ENCODE measurements around the gene B4GALNT2. TPM values are rescaled to one million over a fixed set of nuclear protein-coding genes. Genes with fewer than 3 reads are reported as not detected.
A peak's percentile ranks its signal among the peaks of the same experiment; 100 is the strongest.

Gene B4GALNT2
- total and polyA plus RNA-seq, 2 donors (not counting 1 experiment from before 2014, with no cell fraction given), result 0.12 TPM; not detected in 1

DNA sequence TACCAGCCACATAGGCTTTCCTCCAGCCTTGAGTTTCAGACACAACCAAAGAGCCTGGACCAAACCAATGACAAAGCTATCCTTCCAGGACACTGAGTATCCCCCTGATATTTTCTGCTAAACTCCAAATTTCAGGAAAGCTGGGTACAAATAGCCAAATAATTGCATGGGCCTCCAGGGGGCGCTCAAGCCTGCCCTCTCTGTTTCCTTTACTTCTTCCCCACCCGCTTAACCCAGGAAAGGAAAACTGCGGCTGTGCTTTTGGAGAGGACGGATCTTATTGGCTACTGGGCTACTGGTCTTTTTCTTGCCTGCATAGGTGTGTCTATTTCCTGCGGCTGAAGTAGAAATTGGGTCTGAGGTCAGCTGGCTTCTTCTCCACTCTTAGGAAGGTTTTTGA, 47.7 kb downstream of the B4GALNT2 start:
- H3K9ac ChIP-seq (ENCODE audit: low read length), result no peak overlapping the region
- peaks cover 3 to 44% (median 26%) of the 10 kb centered on the region in 3 donors for H3K9me3 ChIP-seq (ENCODE audit: control extremely low read depth in 1 of 3, control insufficient read depth in 2 of 3, insufficient read depth in 1 of 3, low read length in 2 of 3)
- WGBS (ENCODE audit: insufficient coverage), result 14% methylated on average over 2 of the region's 5 CpGs
- H3K27ac ChIP-seq (ENCODE audit: low read length in 2 of 2), result no peak overlapping the region
- no peak overlapping the region for H3K4me3 ChIP-seq (ENCODE audit: control extremely low read depth in 1 of 5, extremely low read depth in 1 of 5, insufficient read depth in 1 of 5, low read depth in 2 of 5, low read length in 4 of 5)
- peak overlapping the region; percentile 20 for H3K4me2 ChIP-seq (replicated peaks; ENCODE audit: low read depth, low read length, poor library complexity, severe bottlenecking)
- H3K4me1 ChIP-seq (ENCODE audit: control insufficient read depth in 2 of 2, insufficient read depth in 2 of 2, low read length in 2 of 2), result peaks cover 0 to 4% of the 10 kb centered on the region in 2 donors
- CTCF ChIA-PET, result interaction anchor here (0.5 to 10.8 kb wide), 37 partner anchors 9 to 705 kb away, joined by 3 to 332 read pairs (median 5); partner anchors contain the start of genes ABI3, GNGT2 and PHOSPHO1
- peak; percentile 53 for ATAC-seq (ENCODE audit: low read depth)
- no peak overlapping the region for H2AFZ ChIP-seq (ENCODE audit: insufficient read depth, low read depth, low read length, poor library complexity, severe bottlenecking)
- H4K20me1 ChIP-seq (ENCODE audit: control insufficient read depth, insufficient read depth, low read length, poor library complexity, severe bottlenecking), result no peaks in the 10 kb centered on the region
- POLR2A ChIA-PET, result interaction anchor here (0.6 to 1.0 kb wide), 5 partner anchors 12 to 50 kb away, joined by 3 to 7 read pairs (median 4); no protein-coding TSS in a partner anchor
- H3K27me3 ChIP-seq (replicated peaks in 1 of 4; ENCODE audit: control extremely low read depth in 1 of 4, control insufficient read depth in 3 of 4, insufficient read depth in 4 of 4, low read length in 3 of 4), result peaks cover 0 to 8% (median 3%) of the 10 kb centered on the region in 4 experiments
- H3K27me3 Mint-ChIP-seq, result peaks cover 4% of the 10 kb centered on the region
- no peaks in the 10 kb centered on the region for H3K79me2 ChIP-seq (ENCODE audit: control insufficient read depth, insufficient read depth, low read length)
- peak; percentile 77 for DNase-seq
- H3K9me3 Mint-ChIP-seq (ENCODE audit: insufficient read depth), result peaks cover 12% of the 10 kb centered on the region
- TF ChIP-seq, protein P1, sequence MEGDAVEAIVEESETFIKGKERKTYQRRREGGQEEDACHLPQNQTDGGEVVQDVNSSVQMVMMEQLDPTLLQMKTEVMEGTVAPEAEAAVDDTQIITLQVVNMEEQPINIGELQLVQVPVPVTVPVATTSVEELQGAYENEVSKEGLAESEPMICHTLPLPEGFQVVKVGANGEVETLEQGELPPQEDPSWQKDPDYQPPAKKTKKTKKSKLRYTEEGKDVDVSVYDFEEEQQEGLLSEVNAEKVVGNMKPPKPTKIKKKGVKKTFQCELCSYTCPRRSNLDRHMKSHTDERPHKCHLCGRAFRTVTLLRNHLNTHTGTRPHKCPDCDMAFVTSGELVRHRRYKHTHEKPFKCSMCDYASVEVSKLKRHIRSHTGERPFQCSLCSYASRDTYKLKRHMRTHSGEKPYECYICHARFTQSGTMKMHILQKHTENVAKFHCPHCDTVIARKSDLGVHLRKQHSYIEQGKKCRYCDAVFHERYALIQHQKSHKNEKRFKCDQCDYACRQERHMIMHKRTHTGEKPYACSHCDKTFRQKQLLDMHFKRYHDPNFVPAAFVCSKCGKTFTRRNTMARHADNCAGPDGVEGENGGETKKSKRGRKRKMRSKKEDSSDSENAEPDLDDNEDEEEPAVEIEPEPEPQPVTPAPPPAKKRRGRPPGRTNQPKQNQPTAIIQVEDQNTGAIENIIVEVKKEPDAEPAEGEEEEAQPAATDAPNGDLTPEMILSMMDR (IDR thresholded peaks at IDR 0.05), result peak; percentile 86
- no peak for TF ChIP-seq EZH2 (IDR thresholded peaks at IDR 0.05; ENCODE audit: borderline replicate concordance, insufficient read depth, low read depth, low read length, poor library complexity, severe bottlenecking)
- intact Hi-C loops (cut with micrococcal nuclease), result loop anchor here (1.0 kb wide), 3 partner anchors 47 to 135 kb away; no protein-coding TSS in a partner anchor
- no peak overlapping the region for H3K4me3 Mint-ChIP-seq
- H3K36me3 ChIP-seq (replicated peaks in 1 of 2; ENCODE audit: control extremely low read depth in 1 of 2, control insufficient read depth in 1 of 2, extremely low read depth in 1 of 2, insufficient read depth in 2 of 2, low read length in 1 of 2), result no peaks in the 10 kb centered on the region
- H3K4me1 Mint-ChIP-seq, result peaks cover 2% of the 10 kb centered on the region
- no peak overlapping the region for H3K27ac Mint-ChIP-seq

- ATAC-seq (ENCODE audit: low read depth) (no peak), DNase-seq (peak; percentile 16)
- peaks cover 2% of the 10 kb centered on the region for H3K4me1 Mint-ChIP-seq
- peaks cover 0 to 4% of the 10 kb centered on the region in 2 donors for H3K4me1 ChIP-seq (ENCODE audit: control insufficient read depth in 2 of 2, insufficient read depth in 2 of 2, low read length in 2 of 2)
- WGBS (ENCODE audit: insufficient coverage), result 74% methylated on average over 5 of the region's 6 CpGs
- no peak overlapping the region for H2AFZ ChIP-seq (ENCODE audit: insufficient read depth, low read depth, low read length, poor library complexity, severe bottlenecking)
- ChIA-PET CTCF (interaction anchor here (0.7 to 10.8 kb wide), 28 partner anchors 8 to 704 kb away, joined by 3 to 332 read pairs (median 6); partner anchors contain the start of genes ABI3, GNGT2 and PHOSPHO1), POLR2A (interaction anchor here (0.7 to 1.0 kb wide), 2 partner anchors 32 to 48 kb away, joined by 3 to 7 read pairs; no protein-coding TSS in a partner anchor)
- H3K4me3 ChIP-seq (ENCODE audit: control extremely low read depth in 1 of 5, extremely low read depth in 1 of 5, insufficient read depth in 1 of 5, low read depth in 2 of 5, low read length in 4 of 5), result no peak overlapping the region
- H4K20me1 ChIP-seq (ENCODE audit: control insufficient read depth, insufficient read depth, low read length, poor library complexity, severe bottlenecking), result no peaks in the 10 kb centered on the region
- TF ChIP-seq EZH2 (IDR thresholded peaks at IDR 0.05; ENCODE audit: borderline replicate concordance, insufficient read depth, low read depth, low read length, poor library complexity, severe bottlenecking), result no peak
- TF ChIP-seq, protein P1 (IDR thresholded peaks at IDR 0.05), result no peak
- H3K27me3 ChIP-seq (replicated peaks in 1 of 4; ENCODE audit: control extremely low read depth in 1 of 4, control insufficient read depth in 3 of 4, insufficient read depth in 4 of 4, low read length in 3 of 4), result peaks cover 0 to 3% (median 0%) of the 10 kb centered on the region in 4 experiments
- H3K36me3 ChIP-seq (replicated peaks in 1 of 2; ENCODE audit: control extremely low read depth in 1 of 2, control insufficient read depth in 1 of 2, extremely low read depth in 1 of 2, insufficient read depth in 2 of 2, low read length in 1 of 2), result no peaks in the 10 kb centered on the region
- no peak overlapping the region for H3K4me2 ChIP-seq (replicated peaks; ENCODE audit: low read depth, low read length, poor library complexity, severe bottlenecking)
- H3K9ac ChIP-seq (ENCODE audit: low read length), result no peak overlapping the region
- H3K27me3 Mint-ChIP-seq, result peaks cover 4% of the 10 kb centered on the region
- intact Hi-C loops (cut with micrococcal nuclease), result loop anchor here (1.0 kb wide), 3 partner anchors 46 to 134 kb away; no protein-coding TSS in a partner anchor
- H3K27ac Mint-ChIP-seq, result no peak overlapping the region
- H3K79me2 ChIP-seq (ENCODE audit: control insufficient read depth, insufficient read depth, low read length), result no peaks in the 10 kb centered on the region
- H3K9me3 Mint-ChIP-seq (ENCODE audit: insufficient read depth), result peaks cover 6% of the 10 kb centered on the region
- H3K9me3 ChIP-seq (ENCODE audit: control extremely low read depth in 1 of 3, control insufficient read depth in 2 of 3, insufficient read depth in 1 of 3, low read length in 2 of 3), result peaks cover 0 to 41% (median 23%) of the 10 kb centered on the region in 3 donors
- H3K4me3 Mint-ChIP-seq, result no peak overlapping the region
- no peak overlapping the region for H3K27ac ChIP-seq (ENCODE audit: low read length in 2 of 2)
Measured at GRCh38 chr17:49180998-49181635, 48.5 kb downstream of the B4GALNT2 start.
